SK-N-SH (cell line): ENCODE results near the gene SLC22A23. TPM values are rescaled to one million over a fixed set of nuclear protein-coding genes. Genes with fewer than 3 reads are reported as not detected.

Source experiments
- CTCF ChIA-PET: fragments of 300-600, 350-600 bp; formaldehyde crosslinking; extraction: SDS; loops from one replicate; lab custom pipeline; 2021; lab: Yijun Ruan, JAX
- POLR2A ChIA-PET: fragments of 350-600 bp; sonication (Branson Sonifier 250); formaldehyde crosslinking; extraction: SDS; loops from one replicate; lab custom pipeline; 2020; ENCODE audit warnings: antibody characterized with exemption, inconsistent platforms; lab: Yijun Ruan, JAX
- DNase-seq: peaks from one replicate; pipeline ENCODE4 v3.0.0; 2012
- H2AFZ ChIP-seq: fragments of 200-600 bp; sonication (generic); 2 replicates; pipeline ENCODE4 v1.8.1; 2016; ENCODE audit warnings: antibody characterized with exemption, mild to moderate bottlenecking, low read depth
- H3F3A ChIP-seq: fragments of 200-600 bp; sonication (generic); replicated peaks from 2 replicates; pipeline ENCODE3; 2016; ENCODE audit warnings: antibody characterized with exemption, mild to moderate bottlenecking; ENCODE audit not compliant: insufficient read depth
- H3K27ac ChIP-seq, 2 experiments: fragments of 200-500 bp in 1 of 2; fragments of 200-600 bp in 1 of 2; sonication (Bioruptor generic) in 1 of 2; sonication (generic), shearing (Covaris generic) in 1 of 2; 2 replicates each; pipeline versions ENCODE4 v1.5.1 to v1.6.1; 2014 to 2016; ENCODE audit warnings: low read depth in 2 of 2, inconsistent platforms in 1 of 2, low read length in 1 of 2, mild to moderate bottlenecking in 1 of 2, mixed read lengths in 1 of 2
- H3K27me3 ChIP-seq: fragments of 200-600 bp; sonication (generic), shearing (Covaris generic); 2 replicates; pipeline ENCODE4 v1.6.1; 2016; ENCODE audit warnings: mixed run types; ENCODE audit not compliant: insufficient read depth
- H3K36me3 ChIP-seq, 2 experiments: fragments of 200-500 bp in 1 of 2; fragments of 200-600 bp in 1 of 2; sonication (Bioruptor generic) in 1 of 2; sonication (generic) in 1 of 2; replicated peaks in 1 of 2; 2 replicates each; pipeline versions ENCODE3 to v1.5.1; 2014 to 2016; ENCODE audit warnings: low read length in 1 of 2, mild to moderate bottlenecking in 1 of 2; ENCODE audit not compliant: insufficient read depth in 2 of 2, control insufficient read depth in 1 of 2
- H3K4me1 ChIP-seq, 2 experiments: fragments of 200-500 bp in 1 of 2; fragments of 200-600 bp in 1 of 2; sonication (Bioruptor generic) in 1 of 2; sonication (generic), shearing (Covaris generic) in 1 of 2; 2 replicates each; pipeline versions ENCODE4 v1.5.1 to v1.6.1; 2014 to 2016; ENCODE audit warnings: low read depth in 1 of 2, low read length in 1 of 2, mixed run types in 1 of 2; ENCODE audit not compliant: insufficient read depth in 2 of 2, control insufficient read depth in 1 of 2
- H3K4me2 ChIP-seq: fragments of 200-600 bp; sonication (generic), shearing (Covaris generic); 2 replicates; pipeline ENCODE4 v1.6.1; 2017; ENCODE audit warnings: mixed run types
- H3K4me3 ChIP-seq, 2 experiments: fragments of 200-500 bp in 1 of 2; fragments of 200-600 bp in 1 of 2; sonication (Bioruptor generic) in 1 of 2; sonication (generic), shearing (Covaris generic) in 1 of 2; 2 replicates each; pipeline versions ENCODE4 v1.5.1 to v1.8.1; 2014 to 2016; ENCODE audit warnings: low read depth in 2 of 2, inconsistent platforms in 1 of 2, low read length in 1 of 2, mild to moderate bottlenecking in 1 of 2, mixed read lengths in 1 of 2, moderate library complexity in 1 of 2
- H3K79me2 ChIP-seq: fragments of 200-600 bp; sonication (generic); 2 replicates; pipeline ENCODE4 v1.8.1; 2017; ENCODE audit warnings: mild to moderate bottlenecking; ENCODE audit not compliant: insufficient read depth
- H3K9ac ChIP-seq: fragments of 200-600 bp; sonication (generic); 2 replicates; pipeline ENCODE4 v1.6.1; 2017; ENCODE audit warnings: mixed run types
- H3K9me2 ChIP-seq: fragments of 200-600 bp; sonication (generic); 2 replicates; pipeline ENCODE4 v1.6.1; 2017; ENCODE audit warnings: mixed run types
- H3K9me3 ChIP-seq: fragments of 200-600 bp; sonication (generic); 2 replicates; pipeline ENCODE4 v1.6.1; 2017; ENCODE audit warnings: mixed run types, mild to moderate bottlenecking, moderate library complexity
- H4K20me1 ChIP-seq: fragments of 200-600 bp; sonication (generic); 2 replicates; pipeline ENCODE4 v1.6.1; 2017; ENCODE audit warnings: mild to moderate bottlenecking, mixed run types; ENCODE audit not compliant: insufficient read depth
- CHD2 ChIP-seq: fragments of 150-350 bp; IDR thresholded peaks from 2 replicates; pipeline ENCODE4 v1.6.1; 2018; ENCODE audit warnings: low read length; ENCODE audit not compliant: partially characterized antibody
- EZH2phosphoT487 ChIP-seq: fragments of 200-600 bp; sonication (generic); IDR thresholded peaks from 2 replicates; pipeline ENCODE4 v1.6.1; 2017; ENCODE audit warnings: low read depth, mixed run types, mild to moderate bottlenecking, antibody characterized with exemption, moderate library complexity, borderline replicate concordance
- FOSL2 ChIP-seq: IDR thresholded peaks from 2 replicates; pipeline ENCODE4 v1.4.0; 2012; ENCODE audit warnings: low read depth, mild to moderate bottlenecking, moderate library complexity, borderline replicate concordance
- FOXJ3 ChIP-seq: sonication (generic); formaldehyde crosslinking; IDR thresholded peaks from 2 replicates; pipeline ENCODE4 v1.5.1; 2020; ENCODE audit warnings: mild to moderate bottlenecking, missing genetic modification reagents
- GATA2 ChIP-seq: sonication (generic); formaldehyde crosslinking; IDR thresholded peaks from 2 replicates; pipeline ENCODE4 v1.5.0; 2020; ENCODE audit warnings: mild to moderate bottlenecking, missing genetic modification reagents
- MAX ChIP-seq: IDR thresholded peaks from 2 replicates; pipeline ENCODE4 v1.4.0; 2012; ENCODE audit warnings: low read depth
- NRF1 ChIP-seq: IDR thresholded peaks from 2 replicates; pipeline ENCODE4 v1.6.1; 2012; ENCODE audit warnings: low read depth, mild to moderate bottlenecking, low read length
- RAD21 ChIP-seq: IDR thresholded peaks from 2 replicates; pipeline ENCODE4 v1.6.1; 2012; ENCODE audit warnings: mild to moderate bottlenecking, low read length
- RCOR1 ChIP-seq: fragments of 150-350 bp; IDR thresholded peaks from 2 replicates; pipeline ENCODE4 v1.6.1; 2017; ENCODE audit warnings: antibody characterized with exemption, low read length
- RFX5 ChIP-seq: IDR thresholded peaks from 2 replicates; pipeline ENCODE4 v1.6.1; 2012; ENCODE audit warnings: mild to moderate bottlenecking, improper control_type of control experiment, low read length
- RXRA ChIP-seq: IDR thresholded peaks from 2 replicates; pipeline ENCODE4 v1.4.0; 2012; ENCODE audit warnings: low read depth, mild to moderate bottlenecking, borderline replicate concordance
- TCF12 ChIP-seq: IDR thresholded peaks from 2 replicates; pipeline ENCODE4 v1.4.0; 2012
- TEAD4 ChIP-seq: IDR thresholded peaks from 2 replicates; pipeline ENCODE4 v1.4.0; 2012; ENCODE audit warnings: mild to moderate bottlenecking, borderline replicate concordance; ENCODE audit not compliant: insufficient read depth
- YY1 ChIP-seq: IDR thresholded peaks from 2 replicates; pipeline ENCODE4 v1.4.0; 2012; ENCODE audit warnings: low read depth, mild to moderate bottlenecking
- ZBTB33 ChIP-seq: IDR thresholded peaks from 2 replicates; pipeline ENCODE4 v1.4.0; 2012; ENCODE audit warnings: low read depth, borderline replicate concordance
- WGBS: methylation state at CpG from one replicate; pipeline ENCODE4 v1.1.6; 2017; ENCODE audit warnings: low lambda C conversion rate; 5-methylcytosine and 5-hydroxymethylcytosine counted together
- polyA plus RNA-seq, 3 experiments: library from polyadenylated mRNA; depleted of rRNA; stranded (reverse); fragments of >200 nt; gene quantifications; 2 replicates each; pipeline ENCODE4 v1.2.3, GENCODE V29; 2012
- TF ChIP-seq, protein P1 (sequence below): IDR thresholded peaks from 2 replicates; pipeline ENCODE4 v1.6.1; 2012; ENCODE audit warnings: mild to moderate bottlenecking, low read depth, low read length, moderate library complexity
- TF ChIP-seq, protein P2 (sequence below): IDR thresholded peaks from 2 replicates; pipeline ENCODE4 v1.4.0; 2012; ENCODE audit warnings: low read depth, borderline replicate concordance
- TF ChIP-seq, protein P3 (sequence below): IDR thresholded peaks from 2 replicates; pipeline ENCODE4; 2012

Gene SLC22A23
- polyA plus RNA-seq, 1 of the 3 experiments (the other 2 are of a cell fraction): not detected

GRCh38 chr6:3366596-3367413, 90.0 kb downstream of the SLC22A23 start:
- H2AFZ ChIP-seq: no peak overlapping the region
- H3K4me3 ChIP-seq: no peak overlapping the region
- no peaks in the 10 kb centered on the region for H3K9me3 ChIP-seq
- H4K20me1 ChIP-seq: no peaks in the 10 kb centered on the region
- H3K27ac ChIP-seq: no peak overlapping the region
- H3K9me2 ChIP-seq: no peaks in the 10 kb centered on the region
- no peaks in the 10 kb centered on the region for H3K4me1 ChIP-seq
- POLR2A ChIA-PET: no interaction called here
- 36% methylated on average over 5 of the region's 5 CpGs for WGBS
- H3K36me3 ChIP-seq: no peaks in the 10 kb centered on the region
- TF ChIP-seq FOSL2 (no peak), GATA2 (CRISPR knock-in tag) (no peak), CHD2 (no peak), TEAD4 (no peak), RCOR1 (no peak), TCF12 (no peak), EZH2phosphoT487 (no peak), YY1 (no peak), RFX5 (no peak), MAX (no peak), FOXJ3 (CRISPR knock-in tag) (no peak), ZBTB33 (no peak), NRF1 (no peak), RXRA (no peak), RAD21 (no peak)
- TF ChIP-seq, protein P1, sequence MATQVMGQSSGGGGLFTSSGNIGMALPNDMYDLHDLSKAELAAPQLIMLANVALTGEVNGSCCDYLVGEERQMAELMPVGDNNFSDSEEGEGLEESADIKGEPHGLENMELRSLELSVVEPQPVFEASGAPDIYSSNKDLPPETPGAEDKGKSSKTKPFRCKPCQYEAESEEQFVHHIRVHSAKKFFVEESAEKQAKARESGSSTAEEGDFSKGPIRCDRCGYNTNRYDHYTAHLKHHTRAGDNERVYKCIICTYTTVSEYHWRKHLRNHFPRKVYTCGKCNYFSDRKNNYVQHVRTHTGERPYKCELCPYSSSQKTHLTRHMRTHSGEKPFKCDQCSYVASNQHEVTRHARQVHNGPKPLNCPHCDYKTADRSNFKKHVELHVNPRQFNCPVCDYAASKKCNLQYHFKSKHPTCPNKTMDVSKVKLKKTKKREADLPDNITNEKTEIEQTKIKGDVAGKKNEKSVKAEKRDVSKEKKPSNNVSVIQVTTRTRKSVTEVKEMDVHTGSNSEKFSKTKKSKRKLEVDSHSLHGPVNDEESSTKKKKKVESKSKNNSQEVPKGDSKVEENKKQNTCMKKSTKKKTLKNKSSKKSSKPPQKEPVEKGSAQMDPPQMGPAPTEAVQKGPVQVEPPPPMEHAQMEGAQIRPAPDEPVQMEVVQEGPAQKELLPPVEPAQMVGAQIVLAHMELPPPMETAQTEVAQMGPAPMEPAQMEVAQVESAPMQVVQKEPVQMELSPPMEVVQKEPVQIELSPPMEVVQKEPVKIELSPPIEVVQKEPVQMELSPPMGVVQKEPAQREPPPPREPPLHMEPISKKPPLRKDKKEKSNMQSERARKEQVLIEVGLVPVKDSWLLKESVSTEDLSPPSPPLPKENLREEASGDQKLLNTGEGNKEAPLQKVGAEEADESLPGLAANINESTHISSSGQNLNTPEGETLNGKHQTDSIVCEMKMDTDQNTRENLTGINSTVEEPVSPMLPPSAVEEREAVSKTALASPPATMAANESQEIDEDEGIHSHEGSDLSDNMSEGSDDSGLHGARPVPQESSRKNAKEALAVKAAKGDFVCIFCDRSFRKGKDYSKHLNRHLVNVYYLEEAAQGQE: no peak
- TF ChIP-seq, protein P2, sequence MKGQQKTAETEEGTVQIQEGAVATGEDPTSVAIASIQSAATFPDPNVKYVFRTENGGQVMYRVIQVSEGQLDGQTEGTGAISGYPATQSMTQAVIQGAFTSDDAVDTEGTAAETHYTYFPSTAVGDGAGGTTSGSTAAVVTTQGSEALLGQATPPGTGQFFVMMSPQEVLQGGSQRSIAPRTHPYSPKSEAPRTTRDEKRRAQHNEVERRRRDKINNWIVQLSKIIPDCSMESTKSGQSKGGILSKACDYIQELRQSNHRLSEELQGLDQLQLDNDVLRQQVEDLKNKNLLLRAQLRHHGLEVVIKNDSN: no peak
- TF ChIP-seq, protein P3, sequence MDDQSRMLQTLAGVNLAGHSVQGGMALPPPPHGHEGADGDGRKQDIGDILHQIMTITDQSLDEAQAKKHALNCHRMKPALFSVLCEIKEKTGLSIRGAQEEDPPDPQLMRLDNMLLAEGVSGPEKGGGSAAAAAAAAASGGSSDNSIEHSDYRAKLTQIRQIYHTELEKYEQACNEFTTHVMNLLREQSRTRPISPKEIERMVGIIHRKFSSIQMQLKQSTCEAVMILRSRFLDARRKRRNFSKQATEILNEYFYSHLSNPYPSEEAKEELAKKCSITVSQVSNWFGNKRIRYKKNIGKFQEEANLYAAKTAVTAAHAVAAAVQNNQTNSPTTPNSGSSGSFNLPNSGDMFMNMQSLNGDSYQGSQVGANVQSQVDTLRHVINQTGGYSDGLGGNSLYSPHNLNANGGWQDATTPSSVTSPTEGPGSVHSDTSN: no peak
- no peak for DNase-seq
- CTCF ChIA-PET: no interaction called here
- no peaks in the 10 kb centered on the region for H3K79me2 ChIP-seq
- H3K27me3 ChIP-seq: peaks cover 55% of the 10 kb centered on the region; the same call in 1 of the 2 replicates
- H3K9ac ChIP-seq: no peak overlapping the region
- H3F3A ChIP-seq: no peaks in the 10 kb centered on the region
- no peak overlapping the region for H3K4me2 ChIP-seq
